A549 (cell line): ENCODE measurements around the gene CDK18. TPM values are rescaled to one million over a fixed set of nuclear protein-coding genes. Genes with fewer than 3 reads are reported as not detected.

Experiments
- ATAC-seq, 2 experiments: fragments of 200-7000 bp in 1 of 2; fragments of >200 bp in 1 of 2; cut with Nextera tagmentation in 1 of 2; cut with Tn5 transposase in 1 of 2; 3 replicates each; pipeline versions ENCODE4 v1.8.0 to v1.9.1; 2018 to 2020; ENCODE audit warnings: mild to moderate bottlenecking in 1 of 2, moderate library complexity in 1 of 2
- CTCF ChIA-PET: fragments of 300-600 bp; sonication (Branson Sonifier 250); formaldehyde crosslinking; extraction: SDS; loops from one replicate; lab custom pipeline; 2021; ENCODE audit warnings: antibody characterized with exemption, inconsistent platforms; lab: Yijun Ruan, JAX
- POLR2A ChIA-PET: fragments of 350-600 bp; formaldehyde crosslinking; extraction: SDS; loops from one replicate; lab custom pipeline; 2021; ENCODE audit warnings: antibody characterized with exemption, inconsistent platforms; lab: Yijun Ruan, JAX
- DNase-seq, 2 experiments: peaks; one replicate each; pipeline versions ENCODE4 v3.0.0 to v3.0.0-alpha.2; 2011 to 2016; ENCODE audit warnings: low read depth in 1 of 2, low spot score in 1 of 2
- FAIRE-seq: peaks from 2 replicates; lab custom pipeline; 2011; peaks lifted over from hg19 to GRCh38; lab: Jason Lieb, UNC
- H3K27ac ChIP-seq, 2 experiments: fragments of >200 bp; sonication (Bioruptor Twin); formaldehyde crosslinking; 3 replicates each; pipeline ENCODE4 v1.5.1; 2016 to 2017
- H3K4me1 ChIP-seq: fragments of >200 bp; sonication (Bioruptor Twin); formaldehyde crosslinking; 3 replicates; pipeline ENCODE4 v1.6.1; 2016
- H3K4me2 ChIP-seq: fragments of >200 bp; sonication (Bioruptor Twin); formaldehyde crosslinking; 3 replicates; pipeline ENCODE4 v1.6.1; 2016
- H3K4me3 ChIP-seq: fragments of >200 bp; sonication (Bioruptor Twin); formaldehyde crosslinking; 3 replicates; pipeline ENCODE4 v1.5.1; 2016
- H3K9me3 ChIP-seq: fragments of >200 bp; sonication (Bioruptor Twin); formaldehyde crosslinking; 3 replicates; pipeline ENCODE4 v1.6.1; 2016
- BCL3 ChIP-seq: fragments of >200 bp; sonication (Bioruptor Twin); formaldehyde crosslinking; IDR thresholded peaks from 3 replicates; pipeline ENCODE4 v1.6.1; 2016
- CBX8 ChIP-seq: fragments of 200-600 bp; sonication (generic); IDR thresholded peaks from 2 replicates; pipeline ENCODE4 v1.6.1; 2016
- CHD2 ChIP-seq: fragments of 150-350 bp; IDR thresholded peaks from 2 replicates; pipeline ENCODE4 v1.6.1; 2014; ENCODE audit warnings: low read length; ENCODE audit not compliant: partially characterized antibody
- CTCF ChIP-seq: fragments of >200 bp; sonication (Bioruptor Twin); formaldehyde crosslinking; IDR thresholded peaks from 3 replicates; pipeline ENCODE4 v1.5.1; 2016
- EHF ChIP-seq: fragments of 250-450 bp; sonication (Bioruptor Pico); IDR thresholded peaks from 2 replicates; pipeline ENCODE4 v1.5.0; 2020; ENCODE audit warnings: mild to moderate bottlenecking
- FOXS1 ChIP-seq: fragments of 250-450 bp; sonication (Bioruptor Pico); IDR thresholded peaks from 2 replicates; pipeline ENCODE4 v1.5.0; 2020; ENCODE audit warnings: mild to moderate bottlenecking, moderate library complexity
- HDAC2 ChIP-seq: fragments of 200-600 bp; sonication (generic); IDR thresholded peaks from 2 replicates; pipeline ENCODE4 v1.6.1; 2016
- HES2 ChIP-seq: fragments of >200 bp; sonication (Bioruptor Twin); formaldehyde crosslinking; IDR thresholded peaks from 2 replicates; pipeline ENCODE4 v1.6.1; 2016
- HMGXB4 ChIP-seq: fragments of 250-450 bp; sonication (Bioruptor Pico); IDR thresholded peaks from 2 replicates; pipeline ENCODE4 v1.5.0; 2021; ENCODE audit warnings: mild to moderate bottlenecking, moderate library complexity, borderline replicate concordance
- KDM1A ChIP-seq: fragments of 200-600 bp; sonication (generic); IDR thresholded peaks from 2 replicates; pipeline ENCODE4 v1.6.1; 2016; ENCODE audit warnings: low read depth, mild to moderate bottlenecking
- MAFK ChIP-seq: fragments of 450-650 bp; IDR thresholded peaks from 2 replicates; pipeline ENCODE4 v1.6.1; 2014; ENCODE audit not compliant: partially characterized antibody
- NFE2L2 ChIP-seq: fragments of 150-350 bp; conservative IDR thresholded peaks from 2 replicates; pipeline ENCODE4 v1.6.1; 2014; ENCODE audit warnings: low read length
- NR3C1 ChIP-seq: fragments of >200 bp; sonication (Bioruptor Twin); formaldehyde crosslinking; IDR thresholded peaks from 3 replicates; pipeline ENCODE4 v1.6.1; 2017
- POLR2A ChIP-seq: IDR thresholded peaks from 2 replicates; pipeline ENCODE4 v1.6.1; 2012; ENCODE audit warnings: mild to moderate bottlenecking, low read length
- RARB ChIP-seq: fragments of 250-450 bp; sonication (Bioruptor Pico); IDR thresholded peaks from 2 replicates; pipeline ENCODE4 v1.8.0; 2021; ENCODE audit warnings: mild to moderate bottlenecking, moderate library complexity
- RFX5 ChIP-seq: fragments of 450-650 bp; IDR thresholded peaks from 2 replicates; pipeline ENCODE4 v1.7.1; 2014; ENCODE audit warnings: antibody characterized with exemption, mild to moderate bottlenecking, moderate library complexity
- RNF2 ChIP-seq: fragments of 200-600 bp; sonication (generic); IDR thresholded peaks from 2 replicates; pipeline ENCODE4 v1.6.1; 2016; ENCODE audit warnings: low read depth, mild to moderate bottlenecking, antibody characterized with exemption, moderate library complexity, borderline replicate concordance
- ZFP36 ChIP-seq: fragments of 450-650 bp; IDR thresholded peaks from 2 replicates; pipeline ENCODE4 v1.6.1; 2014; ENCODE audit warnings: borderline replicate concordance; ENCODE audit not compliant: partially characterized antibody
- ZSCAN20 ChIP-seq: fragments of 250-450 bp; sonication (Bioruptor Pico); IDR thresholded peaks from 2 replicates; pipeline ENCODE4 v1.8.0; 2022; ENCODE audit warnings: mild to moderate bottlenecking, moderate library complexity
- WGBS: methylation state at CpG from one replicate; pipeline ENCODE4 v1.1.6; 2017; ENCODE audit errors: missing lambda C conversion rate; 5-methylcytosine and 5-hydroxymethylcytosine counted together
- polyA plus RNA-seq, 4 experiments: library from polyadenylated mRNA; depleted of rRNA in 3 of 4; stranded (reverse); fragments of >200 nt; fragmentation: RNase III in 1 of 4; extraction: RNeasy Plus Mini Kit Qiagen cat#74134 plus additional on column Dnase treatment in 1 of 4; gene quantifications; 2 replicates in 3 of 4; 3 replicates in 1 of 4; pipeline ENCODE4 v1.2.3, GENCODE V29; 2011 to 2017

Gene CDK18
- polyA plus RNA-seq, 2 of the 4 experiments (the other 2 are of a cell fraction): 0.75 to 2.0 TPM

GRCh38 chr1:205580140-205580922, 75.9 kb downstream of the CDK18 start:
- no peak for FAIRE-seq
- 51% methylated on average over 13 of the region's 15 CpGs for WGBS

GRCh38 chr1:205580923-205581180, 76.4 kb downstream of the CDK18 start:
- Histone ChIP-seq H3K4me2 (no peak overlapping the region), H3K4me3 (no peak overlapping the region), H3K9me3 (no peaks in the 10 kb centered on the region), H3K4me1 (no peaks in the 10 kb centered on the region), H3K27ac (no peak overlapping the region)
- TF ChIP-seq NR3C1: no peak
- no peak for TF ChIP-seq RNF2
- no peak for TF ChIP-seq EHF (CRISPR knock-in tag)
- no peak for TF ChIP-seq POLR2A
- TF ChIP-seq MAFK: no peak
- no peak for TF ChIP-seq CTCF
- no peak for TF ChIP-seq RFX5
- TF ChIP-seq HES2: no peak
- ATAC-seq (no peak), DNase-seq (no peak), FAIRE-seq (no peak)
- WGBS: 33% methylated on average over 3 of the region's 3 CpGs
- ChIA-PET CTCF (interaction anchor here (3.3 to 7.6 kb wide), 2 partner anchors 10 to 52 kb away, joined by 11 to 85 read pairs; no protein-coding TSS in a partner anchor), POLR2A (no interaction called here)

More at GRCh38 chr1:205580140-205580922, 75.9 kb downstream of the CDK18 start:
- Histone ChIP-seq H3K4me1 (no peaks in the 10 kb centered on the region), H3K4me3 (no peak overlapping the region), H3K4me2 (no peak overlapping the region), H3K9me3 (no peaks in the 10 kb centered on the region), H3K27ac (no peak overlapping the region)
- CTCF ChIA-PET: interaction anchor here (0.8 to 7.6 kb wide), 6 partner anchors 11 to 397 kb away, joined by 3 to 85 read pairs (median 5); partner anchors contain the start of gene ELK4
- TF ChIP-seq HMGXB4 (CRISPR knock-in tag): no peak
- TF ChIP-seq HDAC2: no peak
- TF ChIP-seq FOXS1: no peak
- no peak for TF ChIP-seq CTCF
- no peak for TF ChIP-seq RARB (CRISPR knock-in tag)
- TF ChIP-seq ZFP36: no peak
- TF ChIP-seq CBX8: no peak
- no peak for TF ChIP-seq ZSCAN20 (CRISPR knock-in tag)
- TF ChIP-seq CHD2: no peak
- TF ChIP-seq NFE2L2: no peak
- TF ChIP-seq KDM1A: no peak
- no peak for TF ChIP-seq BCL3
- ATAC-seq (no peak), DNase-seq (no peak)
- POLR2A ChIA-PET: no interaction called here
